Keratinocyte (primary cell): Measurements from ENCODE around the gene TMEM185A. TPM values are rescaled to one million over a fixed set of nuclear protein-coding genes. Genes with fewer than 3 reads are reported as not detected.

ENCODE experiments used
- DNase-seq: peaks from one replicate; pipeline ENCODE4 v3.0.0-alpha.2; 2011; ENCODE audit warnings: low read depth, missing footprints, low spot score
- FAIRE-seq: peaks from 2 replicates; lab custom pipeline; 2011; peaks lifted over from hg19 to GRCh38; lab: Jason Lieb, UNC
- H2AFZ ChIP-seq: 2 replicates; pipeline ENCODE4 v1.6.0; 2012; ENCODE audit warnings: low read length, control low read depth, inconsistent platforms; ENCODE audit not compliant: control insufficient read depth
- H3K27ac ChIP-seq: 2 replicates; pipeline ENCODE4 v1.5.1; 2011; ENCODE audit warnings: low read length; ENCODE audit not compliant: control insufficient read depth, insufficient read depth
- H3K27me3 ChIP-seq: 3 replicates; pipeline ENCODE4 v1.6.0; 2011; ENCODE audit warnings: low read length; ENCODE audit not compliant: control insufficient read depth, insufficient read depth; ENCODE audit errors: extremely low read depth
- H3K36me3 ChIP-seq, 2 experiments: 2 replicates in 1 of 2; 3 replicates in 1 of 2; pipeline ENCODE4 v1.5.1; 2011; ENCODE audit warnings: low read length in 2 of 2, mild to moderate bottlenecking in 1 of 2; ENCODE audit not compliant: control insufficient read depth in 2 of 2, insufficient read depth in 2 of 2; ENCODE audit errors: extremely low read depth in 1 of 2
- H3K4me1 ChIP-seq: 3 replicates; pipeline ENCODE4 v1.5.1; 2011; ENCODE audit warnings: low read length; ENCODE audit not compliant: control insufficient read depth, insufficient read depth; ENCODE audit errors: extremely low read depth
- H3K4me2 ChIP-seq: 3 replicates; pipeline ENCODE4 v1.6.0; 2011; ENCODE audit warnings: low read depth, low read length; ENCODE audit not compliant: control insufficient read depth, insufficient read depth; ENCODE audit errors: extremely low read depth
- H3K4me3 ChIP-seq, 3 experiments: fragments of 200-600 bp in 1 of 3; sonication (generic) in 1 of 3; 2 replicates in 2 of 3; 3 replicates in 1 of 3; pipeline ENCODE4 v1.5.1; 2011 to 2016; ENCODE audit warnings: low read length in 3 of 3, mild to moderate bottlenecking in 3 of 3, control low read depth in 2 of 3, inconsistent platforms in 1 of 3, low read depth in 1 of 3, mixed read lengths in 1 of 3, mixed run types in 1 of 3, moderate library complexity in 1 of 3; ENCODE audit not compliant: control insufficient read depth in 2 of 3, insufficient read depth in 2 of 3; ENCODE audit errors: extremely low read depth in 1 of 3
- H3K79me2 ChIP-seq: 2 replicates; pipeline ENCODE4 v1.6.0; 2012; ENCODE audit warnings: low read length; ENCODE audit not compliant: control insufficient read depth, insufficient read depth
- H3K9ac ChIP-seq: 3 replicates; pipeline ENCODE4 v1.6.0; 2011; ENCODE audit warnings: low read length; ENCODE audit not compliant: control insufficient read depth, insufficient read depth; ENCODE audit errors: extremely low read depth
- H3K9me1 ChIP-seq: 3 replicates; pipeline ENCODE4 v1.6.0; 2011; ENCODE audit warnings: low read length; ENCODE audit not compliant: control insufficient read depth, insufficient read depth; ENCODE audit errors: extremely low read depth
- H3K9me3 ChIP-seq: 2 replicates; pipeline ENCODE4 v1.5.1; 2012; ENCODE audit warnings: low read depth, low read length; ENCODE audit not compliant: control insufficient read depth
- H4K20me1 ChIP-seq: 3 replicates; pipeline ENCODE4 v1.6.0; 2011; ENCODE audit warnings: low read length; ENCODE audit not compliant: control insufficient read depth, insufficient read depth; ENCODE audit errors: extremely low read depth
- EZH2 ChIP-seq: IDR thresholded peaks from one replicate; pipeline ENCODE4 v1.6.1; 2012; ENCODE audit warnings: inconsistent platforms, mild to moderate bottlenecking, low read length, moderate library complexity
- dilution Hi-C: fragments of 300-500 bp; cut with MboI; formaldehyde crosslinking; loops from one replicate; pipeline ENCODE4 v1.7.0; 2020; ENCODE audit warnings: low sequenced_read_pairs; ENCODE audit not compliant: extremely low pct_ligation_motif_present
- polyA plus RNA-seq, 5 experiments: library from polyadenylated mRNA; depleted of rRNA in 3 of 5; stranded (reverse) in 3 of 5; stranded (forward) in 1 of 5; unstranded in 1 of 5; fragments of >200 nt; gene quantifications; 1 replicate in 1 of 5; 2 replicates in 3 of 5; 3 replicates in 1 of 5; pipeline versions ENCODE4 v1.2.1 to v1.2.3, GENCODE V29; 2011 to 2012; ENCODE audit warnings: missing spikeins in 2 of 5, low read depth in 1 of 5, low replicate concordance in 1 of 5
- TF ChIP-seq, protein P1 (sequence below), 3 experiments: IDR thresholded peaks in 1 of 3; conservative IDR thresholded peaks in 1 of 3; optimal IDR thresholded peaks in 1 of 3; 2 replicates in 2 of 3; 3 replicates in 1 of 3; pipeline versions ENCODE3 to v1.5.1; 2011; ENCODE audit warnings: low read length in 3 of 3, mild to moderate bottlenecking in 3 of 3, moderate library complexity in 2 of 3, control low read depth in 1 of 3, inconsistent platforms in 1 of 3; ENCODE audit not compliant: insufficient read depth in 2 of 3; ENCODE audit errors: extremely low read depth in 1 of 3

Gene TMEM185A
- polyA plus RNA-seq, 1 donor (not counting 4 experiments of a cell fraction or from before 2014, with no cell fraction given), result 23.0 TPM

DNA sequence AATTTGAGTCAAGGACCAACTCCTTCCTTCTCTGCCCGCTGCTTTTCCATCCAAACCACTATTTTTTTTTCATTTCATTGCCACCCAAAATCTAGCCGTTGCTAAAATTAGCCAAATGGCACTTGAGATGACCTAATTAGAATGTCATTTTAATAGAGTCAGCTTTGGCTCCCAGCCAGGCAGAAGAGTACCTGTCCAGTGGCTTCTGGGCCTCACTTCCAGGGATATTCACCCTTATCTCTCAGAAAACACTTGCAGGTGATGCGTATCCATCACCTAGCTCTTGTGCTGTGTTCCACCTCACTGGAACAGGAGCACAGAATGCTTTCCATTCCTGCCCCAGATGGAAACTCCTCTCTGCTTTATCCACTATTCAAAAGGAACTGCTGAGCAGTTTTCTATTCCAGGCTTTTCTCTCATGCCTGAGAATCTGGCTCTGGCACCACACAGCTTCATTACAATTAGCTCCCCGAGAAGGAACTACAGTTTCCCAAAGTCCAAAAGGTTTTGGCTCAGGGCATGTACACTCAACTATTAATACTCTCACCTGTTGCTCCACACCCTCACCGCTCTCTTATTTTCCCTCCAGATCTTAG is 62.8 kb downstream of the TMEM185A start:
- no peaks in the 10 kb centered on the region for H4K20me1 ChIP-seq
- no peaks in the 10 kb centered on the region for H3K27me3 ChIP-seq
- H3K9ac ChIP-seq, result no peak overlapping the region
- dilution Hi-C loops, result no loop called here
- TF ChIP-seq EZH2, result no peak
- TF ChIP-seq, protein P1, sequence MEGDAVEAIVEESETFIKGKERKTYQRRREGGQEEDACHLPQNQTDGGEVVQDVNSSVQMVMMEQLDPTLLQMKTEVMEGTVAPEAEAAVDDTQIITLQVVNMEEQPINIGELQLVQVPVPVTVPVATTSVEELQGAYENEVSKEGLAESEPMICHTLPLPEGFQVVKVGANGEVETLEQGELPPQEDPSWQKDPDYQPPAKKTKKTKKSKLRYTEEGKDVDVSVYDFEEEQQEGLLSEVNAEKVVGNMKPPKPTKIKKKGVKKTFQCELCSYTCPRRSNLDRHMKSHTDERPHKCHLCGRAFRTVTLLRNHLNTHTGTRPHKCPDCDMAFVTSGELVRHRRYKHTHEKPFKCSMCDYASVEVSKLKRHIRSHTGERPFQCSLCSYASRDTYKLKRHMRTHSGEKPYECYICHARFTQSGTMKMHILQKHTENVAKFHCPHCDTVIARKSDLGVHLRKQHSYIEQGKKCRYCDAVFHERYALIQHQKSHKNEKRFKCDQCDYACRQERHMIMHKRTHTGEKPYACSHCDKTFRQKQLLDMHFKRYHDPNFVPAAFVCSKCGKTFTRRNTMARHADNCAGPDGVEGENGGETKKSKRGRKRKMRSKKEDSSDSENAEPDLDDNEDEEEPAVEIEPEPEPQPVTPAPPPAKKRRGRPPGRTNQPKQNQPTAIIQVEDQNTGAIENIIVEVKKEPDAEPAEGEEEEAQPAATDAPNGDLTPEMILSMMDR (optimal IDR thresholded peaks at IDR 0.05 in 1 of 3, IDR thresholded peaks at IDR 0.05 in 1 of 3, conservative IDR thresholded peaks at IDR 0.05 in 1 of 3; ENCODE audit: extremely low read depth in 1 of 3, insufficient read depth in 2 of 3, low read length in 3 of 3), result no peak
- no peak for FAIRE-seq
- no peak overlapping the region for H2AFZ ChIP-seq
- no peaks in the 10 kb centered on the region for H3K36me3 ChIP-seq
- no peaks in the 10 kb centered on the region for H3K9me3 ChIP-seq
- no peak overlapping the region for H3K4me3 ChIP-seq
- no peaks in the 10 kb centered on the region for H3K9me1 ChIP-seq
- no peak overlapping the region for H3K4me2 ChIP-seq
- no peak for DNase-seq
- no peaks in the 10 kb centered on the region for H3K4me1 ChIP-seq
- H3K79me2 ChIP-seq, result no peaks in the 10 kb centered on the region
- no peak overlapping the region for H3K27ac ChIP-seq

DNA sequence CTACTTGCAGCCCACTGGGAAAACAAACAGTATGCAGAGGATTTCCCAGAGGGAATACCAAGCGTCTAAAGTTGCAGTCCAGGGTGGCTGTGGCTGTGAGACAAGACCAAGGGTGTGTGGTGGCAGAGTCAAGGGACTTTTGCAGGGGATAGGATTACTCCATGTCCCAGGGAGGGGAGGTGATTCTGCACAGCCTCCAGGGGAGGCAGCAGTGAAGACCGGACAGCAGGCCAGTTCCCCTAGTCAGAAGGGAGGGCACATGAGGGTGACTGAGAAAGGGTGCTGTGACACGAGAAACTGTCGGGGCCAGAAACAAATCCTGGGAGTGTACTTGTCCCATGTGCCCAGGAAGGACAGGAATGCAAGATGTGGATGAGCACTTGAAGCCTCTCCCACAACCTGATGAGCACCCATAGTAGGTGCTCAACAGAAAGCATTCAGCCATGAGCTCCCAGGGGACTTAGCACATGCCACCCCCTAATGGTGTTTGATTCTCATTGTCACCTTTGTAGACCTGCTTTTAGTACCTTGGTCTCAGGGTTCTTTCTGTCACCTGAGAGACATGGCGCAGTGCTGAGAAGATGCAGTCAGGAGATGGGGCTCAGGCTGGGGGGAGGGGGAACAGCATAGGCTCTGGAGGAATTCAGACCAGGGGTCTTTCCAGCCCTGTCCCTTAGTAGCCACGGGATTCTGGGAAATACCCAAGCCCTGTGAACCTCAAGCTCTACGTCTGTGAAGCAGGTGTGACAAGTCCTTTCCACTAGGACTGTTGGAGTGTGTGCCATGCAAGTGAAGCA is 63.8 kb downstream of the TMEM185A start:
- no peaks in the 10 kb centered on the region for H3K4me1 ChIP-seq
- no peak for FAIRE-seq
- H3K36me3 ChIP-seq, result no peaks in the 10 kb centered on the region
- no peaks in the 10 kb centered on the region for H4K20me1 ChIP-seq
- H3K9me1 ChIP-seq, result no peaks in the 10 kb centered on the region
- no peaks in the 10 kb centered on the region for H3K9me3 ChIP-seq
- no peak for DNase-seq
- H3K27ac ChIP-seq, result no peak overlapping the region
- no peak overlapping the region for H3K4me3 ChIP-seq
- H3K27me3 ChIP-seq, result no peaks in the 10 kb centered on the region
- no peak overlapping the region for H3K4me2 ChIP-seq
- H3K9ac ChIP-seq, result no peak overlapping the region
- TF ChIP-seq EZH2, result no peak
- TF ChIP-seq, protein P1 (optimal IDR thresholded peaks at IDR 0.05 in 1 of 3, IDR thresholded peaks at IDR 0.05 in 1 of 3, conservative IDR thresholded peaks at IDR 0.05 in 1 of 3; ENCODE audit: extremely low read depth in 1 of 3, insufficient read depth in 2 of 3, low read length in 3 of 3), result no peak
- H2AFZ ChIP-seq, result no peak overlapping the region
- dilution Hi-C loops, result no loop called here
- no peaks in the 10 kb centered on the region for H3K79me2 ChIP-seq
